B cell (primary cell): ENCODE measurements around the gene LAGE3. TPM values are rescaled to one million over a fixed set of nuclear protein-coding genes. Genes with fewer than 3 reads are reported as not detected.
A peak's percentile ranks its signal among the peaks of the same experiment; 100 is the strongest.

ENCODE experiments used
- ATAC-seq: fragments of 200-7000 bp; cut with Tn5 transposase; one replicate; pipeline ENCODE4 v1.10.0; 2021; ENCODE audit warnings: low read depth, mild to moderate bottlenecking, moderate number of reproducible peaks, moderate library complexity
- CTCF ChIA-PET: fragments of 350-600 bp; sonication (Branson Sonifier 250); formaldehyde crosslinking; loops from one replicate; lab custom pipeline; 2021; ENCODE audit warnings: antibody characterized with exemption, inconsistent platforms; lab: Charles Lee
- POLR2A ChIA-PET: fragments of 350-600 bp; sonication (Branson Sonifier 250); formaldehyde crosslinking; loops from one replicate; lab custom pipeline; 2021; ENCODE audit warnings: antibody characterized with exemption; lab: Charles Lee
- DNase-seq: peaks from one replicate; pipeline ENCODE4 v3.0.0; 2013
- H2AFZ ChIP-seq: 2 replicates; pipeline ENCODE4 v1.6.1; 2012; ENCODE audit warnings: mild to moderate bottlenecking, low read depth, low read length; ENCODE audit not compliant: insufficient read depth, poor library complexity, severe bottlenecking
- H3K27ac ChIP-seq, 2 donors: 1 replicate in 1 of 2; 2 replicates in 1 of 2; pipeline ENCODE4 v1.5.1; 2012 to 2013; ENCODE audit warnings: low read length in 2 of 2, mild to moderate bottlenecking in 2 of 2, moderate library complexity in 1 of 2
- H3K27me3 ChIP-seq, 4 experiments: fragments of 200-600 bp in 1 of 4; sonication (generic) in 1 of 4; replicated peaks in 1 of 4; 1 replicate in 2 of 4; 2 replicates in 2 of 4; pipeline versions ENCODE4 v1.6.1 to v1.7.0; 2013 to 2016; ENCODE audit warnings: low read length in 3 of 4, mild to moderate bottlenecking in 2 of 4, mixed read lengths in 1 of 4, moderate library complexity in 1 of 4; ENCODE audit not compliant: insufficient read depth in 4 of 4, control insufficient read depth in 3 of 4; ENCODE audit errors: control extremely low read depth in 1 of 4
- H3K36me3 ChIP-seq, 2 experiments: replicated peaks in 1 of 2; 1 replicate in 1 of 2; 2 replicates in 1 of 2; pipeline versions ENCODE4 v1.6.1 to v1.7.1; 2013; ENCODE audit warnings: low read length in 1 of 2; ENCODE audit not compliant: insufficient read depth in 2 of 2, control insufficient read depth in 1 of 2; ENCODE audit errors: control extremely low read depth in 1 of 2, extremely low read depth in 1 of 2
- H3K4me1 ChIP-seq, 2 donors: fragments of 200-600 bp in 1 of 2; sonication (generic) in 1 of 2; 1 replicate in 1 of 2; 2 replicates in 1 of 2; pipeline versions ENCODE4 v1.5.1 to v1.6.1; 2013 to 2017; ENCODE audit warnings: low read length in 2 of 2; ENCODE audit not compliant: control insufficient read depth in 2 of 2, insufficient read depth in 2 of 2
- H3K4me2 ChIP-seq: replicated peaks from 2 replicates; pipeline ENCODE3; 2012; ENCODE audit warnings: mild to moderate bottlenecking, low read depth, low read length; ENCODE audit not compliant: poor library complexity, severe bottlenecking
- H3K4me3 ChIP-seq, 5 experiments: fragments of 200-600 bp in 1 of 5; sonication (generic) in 1 of 5; 1 replicate in 3 of 5; 2 replicates in 2 of 5; pipeline versions ENCODE4 v1.5.1 to v1.7.0; 2011 to 2016; ENCODE audit warnings: low read length in 4 of 5, mild to moderate bottlenecking in 4 of 5, low read depth in 2 of 5, control low read depth in 1 of 5, moderate library complexity in 1 of 5; ENCODE audit not compliant: insufficient read depth in 1 of 5; ENCODE audit errors: control extremely low read depth in 1 of 5, extremely low read depth in 1 of 5
- H3K79me2 ChIP-seq: fragments of 200-600 bp; sonication (generic); one replicate; pipeline ENCODE4 v1.6.0; 2016; ENCODE audit warnings: low read length; ENCODE audit not compliant: control insufficient read depth, insufficient read depth
- H3K9ac ChIP-seq: fragments of 200-600 bp; sonication (generic); 2 replicates; pipeline ENCODE4 v1.6.1; 2017; ENCODE audit warnings: mild to moderate bottlenecking, low read length, moderate library complexity
- H3K9me3 ChIP-seq, 3 donors: one replicate each; pipeline versions ENCODE4 v1.6.1 to v1.7.1; 2013; ENCODE audit warnings: low read length in 2 of 3; ENCODE audit not compliant: control insufficient read depth in 2 of 3, insufficient read depth in 1 of 3; ENCODE audit errors: control extremely low read depth in 1 of 3
- H4K20me1 ChIP-seq: 2 replicates; pipeline ENCODE4 v1.6.0; 2012; ENCODE audit warnings: mild to moderate bottlenecking, low read length; ENCODE audit not compliant: insufficient read depth, control insufficient read depth, poor library complexity, severe bottlenecking
- H3K27ac Mint-ChIP-seq: one replicate; pipeline ENCODE4 v1.8.0; 2021; ENCODE audit warnings: mixed read lengths
- H3K27me3 Mint-ChIP-seq: one replicate; pipeline ENCODE4 v1.8.0; 2021; ENCODE audit warnings: mixed read lengths
- H3K4me1 Mint-ChIP-seq: one replicate; pipeline ENCODE4 v1.8.0; 2021; ENCODE audit warnings: mixed read lengths
- H3K4me3 Mint-ChIP-seq: one replicate; pipeline ENCODE4 v1.8.0; 2021; ENCODE audit warnings: mixed read lengths
- H3K9me3 Mint-ChIP-seq: one replicate; pipeline ENCODE4 v1.8.0; 2022; ENCODE audit warnings: mixed read lengths; ENCODE audit not compliant: insufficient read depth
- EZH2 ChIP-seq: IDR thresholded peaks from 2 replicates; pipeline ENCODE4 v1.6.1; 2012; ENCODE audit warnings: borderline replicate concordance, low read depth, mild to moderate bottlenecking, moderate library complexity, low read length; ENCODE audit not compliant: insufficient read depth, poor library complexity, severe bottlenecking
- WGBS: methylation state at CpG from one replicate; pipeline ENCODE4 v1.1.5; 2013; ENCODE audit warnings: missing lambda C conversion rate; ENCODE audit not compliant: insufficient coverage; 5-methylcytosine and 5-hydroxymethylcytosine counted together
- intact Hi-C: fragments of 100-400 bp; cut with micrococcal nuclease; formaldehyde crosslinking; loops from one replicate; pipeline ENCODE4 v1.10.0; 2022
- polyA plus RNA-seq: library from polyadenylated mRNA; depleted of rRNA; stranded (reverse); fragments of >200 nt; gene quantifications from 2 replicates; pipeline ENCODE4 v1.2.3, GENCODE V29; 2012
- total RNA-seq, 2 donors: library from RNA; stranded (reverse); fragments of 120-200 nt in 1 of 2; gene quantifications; 1 replicate in 1 of 2; 2 replicates in 1 of 2; pipeline versions ENCODE4 v1.2.3 to v1.2.4, GENCODE V29; 2013 to 2022
- TF ChIP-seq, protein P1 (sequence below): fragments of 200-600 bp; IDR thresholded peaks from one replicate; pipeline ENCODE4 v1.8.0; 2022; ENCODE audit warnings: antibody characterized with exemption, mild to moderate bottlenecking

The LAGE3 gene
- total and polyA plus RNA-seq, 2 donors (not counting 1 experiment from before 2014, with no cell fraction given), result 17.0 to 19.9 TPM

DNA sequence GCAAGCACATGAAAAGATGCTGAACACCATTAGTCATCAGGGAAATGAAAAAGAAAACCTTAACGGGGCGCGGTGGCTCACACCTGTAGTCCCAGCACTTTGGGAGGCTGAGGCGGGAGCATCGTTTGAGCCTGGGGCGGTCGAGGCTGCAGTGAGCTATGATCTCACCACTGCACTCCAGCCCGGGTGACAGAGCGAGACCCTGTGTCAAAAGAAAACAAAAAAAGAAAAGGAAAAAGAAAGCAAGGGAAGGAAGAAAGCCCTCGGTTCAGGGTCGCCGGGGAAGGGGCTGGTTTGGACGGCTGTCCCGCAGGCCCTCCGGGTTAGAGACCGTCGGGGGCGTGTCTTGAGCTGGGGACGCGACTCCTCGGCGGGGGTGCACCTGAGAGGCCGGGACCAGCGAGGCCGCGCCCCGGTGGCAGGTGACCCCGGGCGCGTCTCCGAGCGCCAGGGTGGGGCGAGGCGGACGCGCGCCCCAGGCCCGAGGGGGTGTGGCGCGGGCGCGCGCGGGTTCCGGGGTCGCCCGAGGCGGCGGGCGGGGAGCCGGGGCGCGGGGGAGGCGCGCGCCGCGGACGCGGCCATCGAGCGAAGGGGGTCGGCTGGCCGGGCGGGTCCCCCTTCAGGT is 21.5 kb downstream of the LAGE3 start:
- peak; percentile 86 for DNase-seq
- Mint-ChIP-seq H3K4me3 (peak overlapping the region; percentile 95), H3K4me1 (peaks cover 14% of the 10 kb centered on the region), H3K27me3 (no peaks in the 10 kb centered on the region), H3K27ac (peak overlapping the region; percentile 96), H3K9me3 (no peaks in the 10 kb centered on the region)
- peak overlapping the region; percentile 23 to 69 (median 52) for H3K4me3 ChIP-seq
- H4K20me1 ChIP-seq, result no peaks in the 10 kb centered on the region
- ChIA-PET POLR2A (interaction anchor here (1.0 to 2.2 kb wide), 5 partner anchors 14 to 58 kb away, joined by 4 to 7 read pairs (median 5); partner anchors contain the start of genes LAGE3 and TAFAZZIN), CTCF (interaction anchor here (2.5 kb wide), 1 partner anchor 32 kb away, joined by 8 read pairs; the partner anchor contains the start of gene SLC10A3)
- H3K27me3 ChIP-seq, result no peaks in the 10 kb centered on the region
- H3K4me1 ChIP-seq, result peaks cover 6 to 18% of the 10 kb centered on the region in 2 donors
- H3K4me2 ChIP-seq, result peak overlapping the region; percentile 85
- peak; percentile 75 for ATAC-seq
- peaks cover 22% of the 10 kb centered on the region for H3K79me2 ChIP-seq
- no peak for TF ChIP-seq EZH2
- TF ChIP-seq, protein P1, sequence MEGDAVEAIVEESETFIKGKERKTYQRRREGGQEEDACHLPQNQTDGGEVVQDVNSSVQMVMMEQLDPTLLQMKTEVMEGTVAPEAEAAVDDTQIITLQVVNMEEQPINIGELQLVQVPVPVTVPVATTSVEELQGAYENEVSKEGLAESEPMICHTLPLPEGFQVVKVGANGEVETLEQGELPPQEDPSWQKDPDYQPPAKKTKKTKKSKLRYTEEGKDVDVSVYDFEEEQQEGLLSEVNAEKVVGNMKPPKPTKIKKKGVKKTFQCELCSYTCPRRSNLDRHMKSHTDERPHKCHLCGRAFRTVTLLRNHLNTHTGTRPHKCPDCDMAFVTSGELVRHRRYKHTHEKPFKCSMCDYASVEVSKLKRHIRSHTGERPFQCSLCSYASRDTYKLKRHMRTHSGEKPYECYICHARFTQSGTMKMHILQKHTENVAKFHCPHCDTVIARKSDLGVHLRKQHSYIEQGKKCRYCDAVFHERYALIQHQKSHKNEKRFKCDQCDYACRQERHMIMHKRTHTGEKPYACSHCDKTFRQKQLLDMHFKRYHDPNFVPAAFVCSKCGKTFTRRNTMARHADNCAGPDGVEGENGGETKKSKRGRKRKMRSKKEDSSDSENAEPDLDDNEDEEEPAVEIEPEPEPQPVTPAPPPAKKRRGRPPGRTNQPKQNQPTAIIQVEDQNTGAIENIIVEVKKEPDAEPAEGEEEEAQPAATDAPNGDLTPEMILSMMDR, result no peak
- H3K27ac ChIP-seq, result peak overlapping the region; percentile 24 to 66
- WGBS, result 5% methylated on average over 59 of the region's 65 CpGs
- H3K9me3 ChIP-seq, result no peaks in the 10 kb centered on the region
- peaks cover 0 to 5% of the 10 kb centered on the region in 2 experiments for H3K36me3 ChIP-seq
- peak overlapping the region; percentile 68 for H2AFZ ChIP-seq
- H3K9ac ChIP-seq, result peak overlapping the region; percentile 64
- intact Hi-C loops, result loop anchor here (1.0 to 5.0 kb wide), 4 partner anchors 29 to 60 kb away; partner anchors contain the start of genes ATP6AP1, FAM3A, SLC10A3 and TAFAZZIN

DNA sequence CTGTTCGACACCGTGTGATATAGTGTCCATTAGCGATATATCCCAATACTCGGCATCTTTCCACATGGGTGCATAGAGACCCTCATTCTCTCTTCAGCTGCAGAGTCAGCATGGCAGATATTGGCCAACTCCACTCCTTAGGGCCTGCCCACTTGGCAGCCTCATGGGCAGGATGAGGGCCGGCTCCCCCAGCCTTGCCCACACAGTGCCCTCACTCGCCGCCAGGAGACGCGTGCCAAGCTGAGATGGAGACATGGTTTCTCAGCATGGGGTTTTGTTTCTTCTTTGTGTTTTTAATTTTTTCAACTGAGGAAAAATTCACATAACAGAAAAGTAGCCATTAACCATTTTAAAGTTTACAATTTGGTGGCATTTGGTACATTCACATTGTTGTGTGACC is 26.3 kb downstream of the LAGE3 start:
- Histone ChIP-seq H3K4me3 (no peak overlapping the region), H3K9me3 (no peaks in the 10 kb centered on the region), H4K20me1 (no peaks in the 10 kb centered on the region), H3K27me3 (no peaks in the 10 kb centered on the region), H2AFZ (no peak overlapping the region), H3K4me2 (no peak overlapping the region), H3K27ac (no peak overlapping the region), H3K79me2 (no peaks in the 10 kb centered on the region), H3K36me3 (peaks cover 0 to 4% of the 10 kb centered on the region in 2 experiments), H3K4me1 (peaks cover 0 to 6% of the 10 kb centered on the region in 2 donors), H3K9ac (no peak overlapping the region)
- Mint-ChIP-seq H3K4me3 (no peak overlapping the region), H3K4me1 (peaks cover 3% of the 10 kb centered on the region), H3K27ac (no peak overlapping the region), H3K27me3 (no peaks in the 10 kb centered on the region), H3K9me3 (no peaks in the 10 kb centered on the region)
- 100% methylated on average over 2 of the region's 9 CpGs for WGBS
- POLR2A ChIA-PET, result no interaction called here
- intact Hi-C loops, result no loop called here
- CTCF ChIA-PET, result no interaction called here
- DNase-seq (no peak), ATAC-seq (no peak)
- TF ChIP-seq EZH2, result no peak
- TF ChIP-seq, protein P1, result no peak
